Prostate gland (tissue), 2 donors: Measurements from ENCODE around the gene NRDC. TPM values are rescaled to one million over a fixed set of nuclear protein-coding genes. Genes with fewer than 3 reads are reported as not detected.

Source experiments
- DNase-seq: peaks from one replicate; pipeline ENCODE4 v3.0.0-alpha.2; 2019; ENCODE audit warnings: low spot score
- H3K27ac ChIP-seq, 2 donors: fragments of 200-600 bp; sonication (generic); 2 replicates each; pipeline ENCODE4 v1.5.1; 2017 to 2019
- H3K27me3 ChIP-seq: fragments of 200-600 bp; sonication (generic); replicated peaks from 2 replicates; pipeline ENCODE4 v1.5.1; 2019; ENCODE audit not compliant: insufficient read depth
- H3K36me3 ChIP-seq, 2 donors: fragments of 200-600 bp; sonication (generic); 1 replicate in 1 of 2; 2 replicates in 1 of 2; pipeline versions ENCODE4 v1.5.1 to v1.8.1; 2017 to 2019
- H3K4me1 ChIP-seq: fragments of 200-600 bp; sonication (generic); replicated peaks from 2 replicates; pipeline ENCODE4 v1.5.1; 2019
- H3K4me3 ChIP-seq, 2 donors: fragments of 200-600 bp; sonication (generic); 2 replicates each; pipeline ENCODE4 v1.5.1; 2017 to 2019
- H3K9me3 ChIP-seq: fragments of 200-600 bp; sonication (generic); 2 replicates; pipeline ENCODE4 v1.5.1; 2017
- POLR2A ChIP-seq: fragments of 450-650 bp; IDR thresholded peaks from one replicate; pipeline ENCODE4 v1.6.1; 2016; ENCODE audit warnings: antibody characterized with exemption, mild to moderate bottlenecking
- POLR2AphosphoS5 ChIP-seq: sonication (generic); formaldehyde crosslinking; IDR thresholded peaks from one replicate; pipeline ENCODE4 v1.6.1; 2017; ENCODE audit warnings: antibody characterized with exemption
- WGBS: methylation state at CpG from one replicate; pipeline ENCODE4 v1.1.5; 2018; 5-methylcytosine and 5-hydroxymethylcytosine counted together
- intact Hi-C: fragments of 100-400 bp; cut with DNase I; formaldehyde crosslinking; loops from one replicate; pipeline ENCODE4 v1.14.2; 2022
- total RNA-seq, 2 donors: library from RNA; depleted of rRNA; stranded (reverse); fragments of >200 nt; gene quantifications; one replicate each; pipeline ENCODE4 v1.1.0, GENCODE V29; 2016
- TF ChIP-seq, protein P1 (sequence below), 4 experiments: fragments of 200-600 bp in 2 of 4; fragments of 450-650 bp in 2 of 4; sonication (generic) in 2 of 4; IDR thresholded peaks; 1 replicate in 3 of 4; 2 replicates in 1 of 4; pipeline ENCODE4 v1.5.1; 2016 to 2019; ENCODE audit warnings: antibody characterized with exemption in 4 of 4, mild to moderate bottlenecking in 2 of 4, moderate library complexity in 2 of 4

The NRDC gene
- total RNA-seq, 2 donors from 2014 or later, result 48.5 to 67.7 TPM

DNA sequence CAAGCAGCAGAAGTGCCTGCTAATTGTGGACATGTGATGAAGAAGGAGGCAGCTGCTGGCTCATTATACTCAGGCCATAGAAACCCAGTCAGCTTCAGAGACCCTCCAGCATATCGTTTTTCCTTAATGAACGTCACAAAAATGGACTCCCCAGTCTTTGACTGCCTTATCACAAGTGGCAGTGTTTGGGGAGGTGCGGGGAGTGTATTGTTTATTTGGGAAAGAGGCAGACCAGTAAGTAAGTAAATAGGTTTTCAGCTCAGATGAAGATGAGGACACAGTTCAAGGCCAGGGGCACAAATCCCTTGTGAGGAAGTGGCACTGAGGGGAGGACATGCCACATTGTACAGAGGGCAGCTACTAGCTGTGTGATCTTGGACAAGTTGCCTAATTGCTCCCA lies 43.5 kb upstream of the NRDC start:
- Histone ChIP-seq H3K9me3 (no peaks in the 10 kb centered on the region), H3K4me3 (no peak overlapping the region), H3K4me1 (no peaks in the 10 kb centered on the region), H3K27ac (no peak overlapping the region), H3K27me3 (no peaks in the 10 kb centered on the region), H3K36me3 (no peaks in the 10 kb centered on the region)
- intact Hi-C loops, result no loop called here
- WGBS, result 66% methylated on average over 3 of the region's 3 CpGs
- TF ChIP-seq, protein P1, sequence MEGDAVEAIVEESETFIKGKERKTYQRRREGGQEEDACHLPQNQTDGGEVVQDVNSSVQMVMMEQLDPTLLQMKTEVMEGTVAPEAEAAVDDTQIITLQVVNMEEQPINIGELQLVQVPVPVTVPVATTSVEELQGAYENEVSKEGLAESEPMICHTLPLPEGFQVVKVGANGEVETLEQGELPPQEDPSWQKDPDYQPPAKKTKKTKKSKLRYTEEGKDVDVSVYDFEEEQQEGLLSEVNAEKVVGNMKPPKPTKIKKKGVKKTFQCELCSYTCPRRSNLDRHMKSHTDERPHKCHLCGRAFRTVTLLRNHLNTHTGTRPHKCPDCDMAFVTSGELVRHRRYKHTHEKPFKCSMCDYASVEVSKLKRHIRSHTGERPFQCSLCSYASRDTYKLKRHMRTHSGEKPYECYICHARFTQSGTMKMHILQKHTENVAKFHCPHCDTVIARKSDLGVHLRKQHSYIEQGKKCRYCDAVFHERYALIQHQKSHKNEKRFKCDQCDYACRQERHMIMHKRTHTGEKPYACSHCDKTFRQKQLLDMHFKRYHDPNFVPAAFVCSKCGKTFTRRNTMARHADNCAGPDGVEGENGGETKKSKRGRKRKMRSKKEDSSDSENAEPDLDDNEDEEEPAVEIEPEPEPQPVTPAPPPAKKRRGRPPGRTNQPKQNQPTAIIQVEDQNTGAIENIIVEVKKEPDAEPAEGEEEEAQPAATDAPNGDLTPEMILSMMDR (IDR thresholded peaks at IDR 0.05), result no peak
- TF ChIP-seq POLR2AphosphoS5, result no peak
- no peak for TF ChIP-seq POLR2A
- DNase-seq, result no peak

- no peak for DNase-seq
- intact Hi-C loops, result no loop called here
- Histone ChIP-seq H3K27ac (no peak overlapping the region), H3K36me3 (no peaks in the 10 kb centered on the region), H3K4me3 (no peak overlapping the region), H3K27me3 (no peaks in the 10 kb centered on the region), H3K9me3 (no peaks in the 10 kb centered on the region), H3K4me1 (no peaks in the 10 kb centered on the region)
- WGBS, result 81% methylated on average over 5 of the region's 5 CpGs
- TF ChIP-seq POLR2A, result no peak
Observed at GRCh38 chr1:51920130-51920529, 41.6 kb upstream of the NRDC start.

DNA sequence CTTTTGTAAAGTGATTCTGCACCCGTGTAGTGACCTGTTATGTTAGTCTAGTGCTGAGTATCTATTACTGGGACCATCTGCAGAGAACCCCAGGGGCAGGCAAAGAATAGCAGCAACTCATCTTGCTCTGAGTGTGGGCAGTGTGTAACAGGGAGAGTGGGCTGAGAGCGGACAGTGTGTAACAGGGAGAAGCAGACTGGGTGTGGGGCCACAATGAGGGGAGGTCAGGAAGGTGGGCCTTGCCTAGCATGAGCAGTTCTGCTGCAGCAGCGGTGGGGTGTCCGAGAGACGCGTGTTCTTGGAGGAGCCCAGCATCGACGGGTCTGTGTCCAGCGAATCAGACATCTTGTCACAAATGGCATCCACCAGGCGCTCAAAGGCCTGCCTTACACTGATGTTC lies 41.2 kb upstream of the NRDC start:
- Histone ChIP-seq H3K27me3 (no peaks in the 10 kb centered on the region), H3K4me3 (no peak overlapping the region), H3K4me1 (no peaks in the 10 kb centered on the region), H3K9me3 (no peaks in the 10 kb centered on the region), H3K36me3 (no peaks in the 10 kb centered on the region), H3K27ac (no peak overlapping the region)
- intact Hi-C loops, result no loop called here
- DNase-seq, result no peak
- WGBS, result 91% methylated on average over 10 of the region's 10 CpGs
- TF ChIP-seq, protein P1 (IDR thresholded peaks at IDR 0.05), result no peak
- TF ChIP-seq POLR2AphosphoS5, result no peak
- no peak for TF ChIP-seq POLR2A

DNA sequence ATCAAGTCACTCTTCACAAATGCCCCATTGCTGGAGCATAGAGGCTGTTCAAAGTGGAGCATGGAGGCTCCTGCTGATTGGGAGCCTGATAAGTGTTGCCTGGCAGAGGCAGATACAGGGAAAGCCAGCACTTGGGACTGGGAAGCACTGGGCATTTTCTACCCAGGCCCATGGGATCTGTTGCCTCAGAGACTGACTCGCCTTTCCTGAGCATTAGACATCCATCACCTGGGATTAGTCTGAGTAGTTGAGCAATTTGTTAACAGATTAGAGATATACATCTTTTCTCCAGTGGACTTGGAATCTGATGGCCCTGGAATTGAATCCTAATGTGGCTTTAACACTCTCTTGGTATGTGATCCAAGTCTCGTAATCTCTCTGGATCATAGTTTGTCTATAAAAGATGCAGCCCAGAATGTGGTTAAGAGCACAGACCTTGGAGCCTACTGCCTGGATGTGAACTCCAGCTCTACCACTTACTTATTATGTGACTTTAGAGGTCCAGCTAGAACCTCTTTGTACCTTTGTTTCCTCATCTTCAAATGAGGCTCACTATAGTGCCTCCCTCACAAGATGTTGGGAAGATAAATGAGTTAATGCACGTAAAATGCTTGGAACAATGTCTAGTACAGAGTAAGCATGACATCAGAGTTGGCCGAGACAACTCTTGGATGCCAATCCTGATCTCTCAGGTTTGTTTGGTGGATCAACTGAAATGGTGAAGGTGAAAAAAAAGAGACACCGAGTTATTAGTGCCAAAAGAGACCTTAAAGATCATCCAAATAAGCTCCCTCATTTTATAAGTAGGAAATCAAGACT lies 38.3 kb upstream of the NRDC start:
- H3K4me3 ChIP-seq, result no peak overlapping the region
- TF ChIP-seq, protein P1 (IDR thresholded peaks at IDR 0.05), result no peak
- TF ChIP-seq POLR2A (no peak), POLR2AphosphoS5 (peak; percentile 61)
- intact Hi-C loops, result no loop called here
- no peaks in the 10 kb centered on the region for H3K36me3 ChIP-seq
- H3K27me3 ChIP-seq, result no peaks in the 10 kb centered on the region
- peak; percentile 51 for DNase-seq
- H3K27ac ChIP-seq, result peak overlapping the region; percentile 16 to 45
- no peaks in the 10 kb centered on the region for H3K4me1 ChIP-seq
- H3K9me3 ChIP-seq, result no peaks in the 10 kb centered on the region
- 36% methylated on average over 5 of the region's 5 CpGs for WGBS

DNA sequence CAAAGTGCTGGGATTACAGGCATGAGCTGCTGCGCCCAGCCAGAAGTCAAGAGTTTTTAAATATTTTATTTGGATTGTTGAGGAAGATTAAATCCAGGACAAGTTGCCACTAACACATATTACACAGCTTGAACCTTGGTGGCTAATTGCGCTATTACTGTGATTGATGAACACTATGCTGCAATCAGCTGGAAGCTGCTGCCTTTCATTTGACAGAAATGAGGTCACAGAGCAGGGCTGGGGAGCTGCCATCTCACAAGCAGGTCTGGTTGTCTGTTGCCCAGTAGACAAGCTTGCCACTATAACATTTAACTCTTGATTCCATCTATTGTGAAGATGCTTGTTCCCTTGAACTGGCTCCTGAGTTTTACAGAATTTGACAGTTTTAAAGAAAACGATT lies 37.4 kb upstream of the NRDC start:
- H3K36me3 ChIP-seq, result no peaks in the 10 kb centered on the region
- H3K27me3 ChIP-seq, result no peaks in the 10 kb centered on the region
- no peak for DNase-seq
- 81% methylated on average over 3 of the region's 3 CpGs for WGBS
- TF ChIP-seq POLR2AphosphoS5 (no peak), POLR2A (no peak)
- TF ChIP-seq, protein P1 (IDR thresholded peaks at IDR 0.05), result no peak
- no peak overlapping the region for H3K4me3 ChIP-seq
- no peak overlapping the region for H3K27ac ChIP-seq
- no peaks in the 10 kb centered on the region for H3K9me3 ChIP-seq
- intact Hi-C loops, result no loop called here
- no peaks in the 10 kb centered on the region for H3K4me1 ChIP-seq
